Keratinocyte (primary cell): ENCODE measurements around the gene ANXA7. TPM values are rescaled to one million over a fixed set of nuclear protein-coding genes. Genes with fewer than 3 reads are reported as not detected.

Source experiments
- DNase-seq: peaks from one replicate; pipeline ENCODE4 v3.0.0-alpha.2; 2011; ENCODE audit warnings: low read depth, missing footprints, low spot score
- FAIRE-seq: peaks from 2 replicates; lab custom pipeline; 2011; peaks lifted over from hg19 to GRCh38; lab: Jason Lieb, UNC
- H2AFZ ChIP-seq: 2 replicates; pipeline ENCODE4 v1.6.0; 2012; ENCODE audit warnings: low read length, control low read depth, inconsistent platforms; ENCODE audit not compliant: control insufficient read depth
- H3K27ac ChIP-seq: 2 replicates; pipeline ENCODE4 v1.5.1; 2011; ENCODE audit warnings: low read length; ENCODE audit not compliant: control insufficient read depth, insufficient read depth
- H3K27me3 ChIP-seq: 3 replicates; pipeline ENCODE4 v1.6.0; 2011; ENCODE audit warnings: low read length; ENCODE audit not compliant: control insufficient read depth, insufficient read depth; ENCODE audit errors: extremely low read depth
- H3K36me3 ChIP-seq, 2 experiments: 2 replicates in 1 of 2; 3 replicates in 1 of 2; pipeline ENCODE4 v1.5.1; 2011; ENCODE audit warnings: low read length in 2 of 2, mild to moderate bottlenecking in 1 of 2; ENCODE audit not compliant: control insufficient read depth in 2 of 2, insufficient read depth in 2 of 2; ENCODE audit errors: extremely low read depth in 1 of 2
- H3K4me1 ChIP-seq: 3 replicates; pipeline ENCODE4 v1.5.1; 2011; ENCODE audit warnings: low read length; ENCODE audit not compliant: control insufficient read depth, insufficient read depth; ENCODE audit errors: extremely low read depth
- H3K4me2 ChIP-seq: 3 replicates; pipeline ENCODE4 v1.6.0; 2011; ENCODE audit warnings: low read depth, low read length; ENCODE audit not compliant: control insufficient read depth, insufficient read depth; ENCODE audit errors: extremely low read depth
- H3K4me3 ChIP-seq, 3 experiments: fragments of 200-600 bp in 1 of 3; sonication (generic) in 1 of 3; 2 replicates in 2 of 3; 3 replicates in 1 of 3; pipeline ENCODE4 v1.5.1; 2011 to 2016; ENCODE audit warnings: low read length in 3 of 3, mild to moderate bottlenecking in 3 of 3, control low read depth in 2 of 3, inconsistent platforms in 1 of 3, low read depth in 1 of 3, mixed read lengths in 1 of 3, mixed run types in 1 of 3, moderate library complexity in 1 of 3; ENCODE audit not compliant: control insufficient read depth in 2 of 3, insufficient read depth in 2 of 3; ENCODE audit errors: extremely low read depth in 1 of 3
- H3K79me2 ChIP-seq: 2 replicates; pipeline ENCODE4 v1.6.0; 2012; ENCODE audit warnings: low read length; ENCODE audit not compliant: control insufficient read depth, insufficient read depth
- H3K9ac ChIP-seq: 3 replicates; pipeline ENCODE4 v1.6.0; 2011; ENCODE audit warnings: low read length; ENCODE audit not compliant: control insufficient read depth, insufficient read depth; ENCODE audit errors: extremely low read depth
- H3K9me1 ChIP-seq: 3 replicates; pipeline ENCODE4 v1.6.0; 2011; ENCODE audit warnings: low read length; ENCODE audit not compliant: control insufficient read depth, insufficient read depth; ENCODE audit errors: extremely low read depth
- H3K9me3 ChIP-seq: 2 replicates; pipeline ENCODE4 v1.5.1; 2012; ENCODE audit warnings: low read depth, low read length; ENCODE audit not compliant: control insufficient read depth
- H4K20me1 ChIP-seq: 3 replicates; pipeline ENCODE4 v1.6.0; 2011; ENCODE audit warnings: low read length; ENCODE audit not compliant: control insufficient read depth, insufficient read depth; ENCODE audit errors: extremely low read depth
- CTCF ChIP-seq, 3 experiments: IDR thresholded peaks in 1 of 3; conservative IDR thresholded peaks in 1 of 3; optimal IDR thresholded peaks in 1 of 3; 2 replicates in 2 of 3; 3 replicates in 1 of 3; pipeline versions ENCODE3 to v1.5.1; 2011; ENCODE audit warnings: low read length in 3 of 3, mild to moderate bottlenecking in 3 of 3, moderate library complexity in 2 of 3, control low read depth in 1 of 3, inconsistent platforms in 1 of 3; ENCODE audit not compliant: insufficient read depth in 2 of 3; ENCODE audit errors: extremely low read depth in 1 of 3
- EZH2 ChIP-seq: IDR thresholded peaks from one replicate; pipeline ENCODE4 v1.6.1; 2012; ENCODE audit warnings: inconsistent platforms, mild to moderate bottlenecking, low read length, moderate library complexity
- dilution Hi-C: fragments of 300-500 bp; cut with MboI; formaldehyde crosslinking; loops from one replicate; pipeline ENCODE4 v1.7.0; 2020; ENCODE audit warnings: low sequenced_read_pairs; ENCODE audit not compliant: extremely low pct_ligation_motif_present
- polyA plus RNA-seq, 5 experiments: library from polyadenylated mRNA; depleted of rRNA in 3 of 5; stranded (reverse) in 3 of 5; stranded (forward) in 1 of 5; unstranded in 1 of 5; fragments of >200 nt; gene quantifications; 1 replicate in 1 of 5; 2 replicates in 3 of 5; 3 replicates in 1 of 5; pipeline versions ENCODE4 v1.2.1 to v1.2.3, GENCODE V29; 2011 to 2012; ENCODE audit warnings: missing spikeins in 2 of 5, low read depth in 1 of 5, low replicate concordance in 1 of 5

The ANXA7 gene
- polyA plus RNA-seq, 1 donor (not counting 4 experiments of a cell fraction or from before 2014, with no cell fraction given): 144 TPM

GRCh38 chr10:73433538-73433867 lies 19.6 kb upstream of the ANXA7 start, which contains the start of gene MSS51:
Gene MSS51 (minus strand): TSS chr10:73433561. CDS start chr10:73428284, 5,277 bp downstream.
- DNase-seq (no peak), FAIRE-seq (no peak)
- Histone ChIP-seq H3K4me3 (no peak within 1 kb of the TSS), H3K9me1 (no peaks in the 10 kb centered on the region), H3K4me2 (no peak within 1 kb of the TSS), H3K36me3 (peaks cover 4 to 6% of the 10 kb centered on the region in 2 experiments), H2AFZ (no peak within 1 kb of the TSS), H4K20me1 (no peaks in the 10 kb centered on the region), H3K27ac (no peak within 1 kb of the TSS), H3K9me3 (no peaks in the 10 kb centered on the region), H3K27me3 (no peaks in the 10 kb centered on the region), H3K9ac (no peak within 1 kb of the TSS), H3K4me1 (no peaks in the 10 kb centered on the region), H3K79me2 (no peaks in the 10 kb centered on the region)
- TF ChIP-seq EZH2: no peak
- TF ChIP-seq CTCF (optimal IDR thresholded peaks at IDR 0.05 in 1 of 3, IDR thresholded peaks at IDR 0.05 in 1 of 3, conservative IDR thresholded peaks at IDR 0.05 in 1 of 3; ENCODE audit: extremely low read depth in 1 of 3, insufficient read depth in 2 of 3, low read length in 3 of 3): no peak
- dilution Hi-C loops: no loop called here

- no peak overlapping the region for H3K4me2 ChIP-seq
- TF ChIP-seq CTCF (optimal IDR thresholded peaks at IDR 0.05 in 1 of 3, IDR thresholded peaks at IDR 0.05 in 1 of 3, conservative IDR thresholded peaks at IDR 0.05 in 1 of 3; ENCODE audit: extremely low read depth in 1 of 3, insufficient read depth in 2 of 3, low read length in 3 of 3): no peak
- TF ChIP-seq EZH2: no peak
- no peak overlapping the region for H3K4me3 ChIP-seq
- no peaks in the 10 kb centered on the region for H4K20me1 ChIP-seq
- H3K9me3 ChIP-seq: no peaks in the 10 kb centered on the region
- no peaks in the 10 kb centered on the region for H3K79me2 ChIP-seq
- dilution Hi-C loops: no loop called here
- H3K9me1 ChIP-seq: no peaks in the 10 kb centered on the region
- no peak overlapping the region for H2AFZ ChIP-seq
- DNase-seq: no peak
- H3K36me3 ChIP-seq: peaks cover 3 to 6% of the 10 kb centered on the region in 2 experiments
- FAIRE-seq: no peak
- no peaks in the 10 kb centered on the region for H3K4me1 ChIP-seq
- H3K27me3 ChIP-seq: no peaks in the 10 kb centered on the region
- no peak overlapping the region for H3K27ac ChIP-seq
- H3K9ac ChIP-seq: no peak overlapping the region
Observed at GRCh38 chr10:73432646-73433537, 19.0 kb upstream of the ANXA7 start.
